Hippocampal formation (tissue), 2 donors: ENCODE measurements around the gene RET.

Experiments used
- DNase-seq, 2 donors: peaks; one replicate each; lab custom pipeline; 2025; lab: John Stamatoyannopoulos, UW

Gene RET

GRCh38 chr10:43062402-43063160, 14.3 kb upstream of the RET start:
- no peak for DNase-seq

GRCh38 chr10:43064331-43065075, 12.4 kb upstream of the RET start:
- DNase-seq, result no peak

- DNase-seq, result no peak
These were observed 11.6 kb upstream of the RET start for GRCh38 chr10:43065234-43065633.

GRCh38 chr10:43065761-43066160, 11.1 kb upstream of the RET start:
- DNase-seq, result no peak

- DNase-seq, result no peak
These were observed 10.4 kb upstream of the RET start for GRCh38 chr10:43066481-43066880.

GRCh38 chr10:43067391-43068135, 9.3 kb upstream of the RET start:
- no peak for DNase-seq

- DNase-seq, result no peak
These were observed 8.8 kb upstream of the RET start for GRCh38 chr10:43068136-43068395.

GRCh38 chr10:43068471-43069210, 8.2 kb upstream of the RET start:
- no peak for DNase-seq

- DNase-seq, result no peak
These were observed 7.7 kb upstream of the RET start for GRCh38 chr10:43069211-43069515.

GRCh38 chr10:43069579-43069978, 7.3 kb upstream of the RET start:
- no peak for DNase-seq

- DNase-seq, result no peak
These were observed 6.5 kb upstream of the RET start for GRCh38 chr10:43070121-43071085.

- no peak for DNase-seq
These were observed 4.8 kb upstream of the RET start for GRCh38 chr10:43071865-43072650.

GRCh38 chr10:43073191-43073590, 3.7 kb upstream of the RET start:
- no peak for DNase-seq

GRCh38 chr10:43073721-43074120, 3.1 kb upstream of the RET start:
- DNase-seq, result no peak

GRCh38 chr10:43074409-43074808, 2.5 kb upstream of the RET start:
- no peak for DNase-seq

- DNase-seq, result no peak
These were observed 1.9 kb upstream of the RET start for GRCh38 chr10:43074827-43075611.

- no peak for DNase-seq
These were observed 1.3 kb upstream of the RET start for GRCh38 chr10:43075612-43076003.

- no peak for DNase-seq
These were observed 476 bp upstream of the RET start for GRCh38 chr10:43076311-43076875.

- no peak for DNase-seq
These were observed 727 bp downstream of the RET start for GRCh38 chr10:43077421-43078171.
